Neuron (in vitro differentiated cells): ENCODE data around the gene MOB3B.
"Not testable (repeated sequence)": the region's sequence is repeated elsewhere in the genome, so short reads cannot be mapped to it uniquely, and the experiment has no call there.

Experiments used
- H2AFZ ChIP-seq: one replicate; pipeline ENCODE4 v1.6.1; 2013; ENCODE audit warnings: low read depth, mild to moderate bottlenecking, inconsistent platforms, low read length, moderate library complexity
- H3K27me3 ChIP-seq: one replicate; pipeline ENCODE4 v1.6.1; 2013; ENCODE audit warnings: low read length; ENCODE audit not compliant: insufficient read depth
- H3K36me3 ChIP-seq: one replicate; pipeline ENCODE4 v1.6.1; 2013; ENCODE audit warnings: low read length; ENCODE audit not compliant: insufficient read depth
- H3K4me1 ChIP-seq: one replicate; pipeline ENCODE4 v1.6.1; 2013; ENCODE audit warnings: low read length; ENCODE audit not compliant: insufficient read depth
- H3K4me3 ChIP-seq: 2 replicates; pipeline ENCODE4 v1.5.1; 2013; ENCODE audit warnings: mild to moderate bottlenecking, low read length, moderate library complexity
- H3K9me3 ChIP-seq: one replicate; pipeline ENCODE4 v1.6.1; 2013; ENCODE audit warnings: low read length

Gene MOB3B

DNA sequence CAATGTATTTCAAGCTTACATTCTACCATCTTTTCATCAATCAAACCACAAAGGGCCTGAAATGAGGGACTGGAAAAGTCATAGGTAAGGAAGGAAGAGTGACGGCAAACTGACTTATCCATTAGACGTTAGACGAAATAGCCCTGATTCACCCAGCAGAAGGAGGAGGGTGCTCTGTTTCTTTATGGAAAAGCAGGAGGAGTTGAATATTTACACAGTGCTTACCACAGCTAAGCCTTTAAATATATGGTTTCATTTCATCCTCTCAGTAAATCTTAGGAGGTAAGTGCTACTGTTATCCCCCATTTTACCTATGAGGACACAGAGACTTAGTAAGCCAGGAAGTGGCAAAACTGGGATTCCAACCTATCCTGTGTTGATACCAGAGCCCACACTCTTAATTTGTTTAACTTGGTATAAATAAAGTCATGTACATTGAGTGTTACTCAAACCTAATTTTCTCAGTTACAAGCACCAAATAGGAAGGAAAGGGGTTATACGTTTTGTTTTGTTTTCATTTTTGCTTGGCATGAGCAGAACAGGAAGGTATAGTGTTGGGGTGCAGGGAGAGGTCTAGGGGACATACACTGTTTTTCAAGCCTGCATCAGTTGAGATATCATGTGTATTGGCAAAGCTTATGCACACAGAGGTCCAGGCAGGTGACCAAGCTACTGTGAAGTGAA lies 103.6 kb downstream of the MOB3B start:
- no peak overlapping the region for H3K4me3 ChIP-seq
- no peaks in the 10 kb centered on the region for H3K9me3 ChIP-seq
- H3K36me3 ChIP-seq, result no peaks in the 10 kb centered on the region
- H2AFZ ChIP-seq, result no peak overlapping the region
- no peaks in the 10 kb centered on the region for H3K27me3 ChIP-seq
- peaks cover 24% of the 10 kb centered on the region for H3K4me1 ChIP-seq

- Histone ChIP-seq H3K9me3 (no peaks in the 10 kb centered on the region), H3K4me3 (no peak overlapping the region), H2AFZ (no peak overlapping the region), H3K36me3 (no peaks in the 10 kb centered on the region), H3K27me3 (no peaks in the 10 kb centered on the region), H3K4me1 (peaks cover 24% of the 10 kb centered on the region)
Measured at GRCh38 chr9:27423915-27424710, 105.5 kb downstream of the MOB3B start.

DNA sequence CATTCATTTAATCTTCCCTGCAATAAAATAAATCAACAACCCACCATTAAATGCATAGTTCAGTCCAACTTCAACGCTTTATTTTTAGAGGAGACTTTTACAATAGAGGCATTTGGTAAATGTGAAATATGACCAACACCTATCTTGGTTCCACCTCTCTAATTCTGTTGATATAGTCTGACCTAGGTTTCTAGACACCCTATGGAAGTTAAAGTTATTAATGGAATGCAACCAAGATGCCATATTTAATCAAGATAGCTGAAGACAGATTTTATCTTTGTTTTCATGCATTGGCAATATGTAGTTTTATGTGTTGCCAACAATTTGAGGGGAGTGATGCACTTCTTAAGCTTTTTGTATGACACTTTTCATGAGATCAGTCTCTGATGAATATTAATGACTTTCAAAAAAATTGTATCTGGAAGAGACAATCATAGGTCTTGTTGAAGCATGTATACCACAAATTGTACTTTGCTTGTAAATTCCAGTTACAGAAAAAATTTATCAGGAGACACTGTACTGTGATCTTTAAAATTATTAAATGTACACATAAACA lies 107.3 kb downstream of the MOB3B start:
- H3K27me3 ChIP-seq, result no peaks in the 10 kb centered on the region
- no peak overlapping the region for H2AFZ ChIP-seq
- no peaks in the 10 kb centered on the region for H3K9me3 ChIP-seq
- H3K36me3 ChIP-seq, result no peaks in the 10 kb centered on the region
- peaks cover 17% of the 10 kb centered on the region for H3K4me1 ChIP-seq
- H3K4me3 ChIP-seq, result no peak overlapping the region

DNA sequence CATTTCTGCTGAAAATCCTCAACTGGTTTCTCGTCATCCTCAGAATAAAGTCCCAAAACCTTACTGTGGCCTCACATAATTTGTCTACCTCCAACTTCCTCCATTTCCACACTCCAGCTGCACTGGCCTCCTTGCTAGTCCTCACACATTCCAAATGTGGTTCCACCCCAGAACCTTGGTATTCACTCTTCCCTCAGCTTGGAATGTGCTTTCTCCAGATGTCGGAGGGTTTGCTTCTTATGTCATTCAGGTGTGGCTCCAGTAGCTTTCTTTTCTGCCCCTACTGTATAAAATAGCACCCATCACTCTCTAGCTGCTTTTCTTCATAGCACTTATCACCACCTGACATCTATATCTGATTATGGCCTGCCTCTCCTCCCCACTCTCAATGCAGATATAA lies 108.0 kb downstream of the MOB3B start:
- H3K4me1 ChIP-seq, result peaks cover 10% of the 10 kb centered on the region

GRCh38 chr9:27419558-27419957 lies 110.1 kb downstream of the MOB3B start:
- not testable (repeated sequence) for H3K4me1 ChIP-seq, H3K9me3 ChIP-seq, H3K36me3 ChIP-seq, H2AFZ ChIP-seq, H3K4me3 ChIP-seq, H3K27me3 ChIP-seq

More for the DNA sequence above, 108.0 kb downstream of the MOB3B start:
- no peak overlapping the region for H2AFZ ChIP-seq
- H3K36me3 ChIP-seq, result no peaks in the 10 kb centered on the region
- no peaks in the 10 kb centered on the region for H3K27me3 ChIP-seq
- no peak overlapping the region for H3K4me3 ChIP-seq
- H3K9me3 ChIP-seq, result no peaks in the 10 kb centered on the region

DNA sequence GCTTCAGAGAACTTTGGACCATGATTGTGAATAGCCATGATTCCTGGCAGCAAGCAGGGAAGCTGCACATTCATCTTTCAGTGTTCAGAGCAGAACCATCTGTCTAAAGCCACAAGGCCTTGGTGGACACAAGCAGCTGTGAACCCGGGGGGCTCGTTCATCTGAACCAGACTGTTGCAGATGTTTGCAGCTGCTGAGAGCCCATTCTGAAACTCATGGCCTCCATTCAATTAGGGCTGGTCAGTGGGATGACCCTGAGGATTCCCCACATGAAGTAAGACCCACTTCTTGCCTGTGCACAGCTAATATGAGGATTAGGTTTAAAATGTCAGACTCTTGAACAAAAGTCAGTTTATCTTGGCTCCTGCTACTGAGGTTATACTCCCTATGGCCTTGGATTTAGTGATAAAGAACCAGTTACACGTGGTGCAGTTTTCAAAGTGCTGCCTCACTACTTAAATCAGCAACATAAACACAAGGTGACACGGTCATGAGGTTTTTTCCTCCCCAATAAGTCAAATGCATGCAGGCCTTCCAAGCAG lies 115.3 kb downstream of the MOB3B start:
- H2AFZ ChIP-seq, result no peak overlapping the region
- H3K36me3 ChIP-seq, result no peaks in the 10 kb centered on the region
- H3K9me3 ChIP-seq, result no peaks in the 10 kb centered on the region
- peaks cover 8% of the 10 kb centered on the region for H3K4me1 ChIP-seq
- no peaks in the 10 kb centered on the region for H3K27me3 ChIP-seq
- H3K4me3 ChIP-seq, result no peak overlapping the region

- Histone ChIP-seq H2AFZ (no peak overlapping the region), H3K9me3 (no peaks in the 10 kb centered on the region), H3K4me3 (no peak overlapping the region), H3K4me1 (peaks cover 8% of the 10 kb centered on the region), H3K27me3 (no peaks in the 10 kb centered on the region), H3K36me3 (no peaks in the 10 kb centered on the region)
Measured at GRCh38 chr9:27413511-27414219, 115.9 kb downstream of the MOB3B start.

DNA sequence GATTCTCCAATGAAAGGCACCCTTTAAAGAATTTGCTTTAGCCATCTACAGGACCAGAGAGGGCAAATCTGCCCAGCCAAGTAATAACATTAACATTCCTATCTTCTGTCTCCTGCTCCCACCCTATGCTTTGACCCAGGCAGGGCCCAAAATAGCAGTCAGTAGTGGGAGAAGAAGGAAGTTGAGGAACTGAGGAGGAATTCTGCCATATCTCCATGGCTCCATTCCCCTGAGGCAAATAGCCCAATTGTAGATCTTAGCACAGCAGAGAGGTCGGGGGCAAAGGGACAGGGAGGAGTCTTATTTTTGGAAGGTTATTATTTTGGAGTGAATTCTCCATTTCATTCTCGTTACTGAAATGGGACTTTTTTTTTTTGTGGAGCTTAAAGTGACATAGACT lies 116.7 kb downstream of the MOB3B start:
- H2AFZ ChIP-seq, result no peak overlapping the region
- no peaks in the 10 kb centered on the region for H3K36me3 ChIP-seq
- H3K27me3 ChIP-seq, result no peaks in the 10 kb centered on the region
- H3K4me1 ChIP-seq, result peaks cover 8% of the 10 kb centered on the region
- H3K4me3 ChIP-seq, result no peak overlapping the region
- no peaks in the 10 kb centered on the region for H3K9me3 ChIP-seq

DNA sequence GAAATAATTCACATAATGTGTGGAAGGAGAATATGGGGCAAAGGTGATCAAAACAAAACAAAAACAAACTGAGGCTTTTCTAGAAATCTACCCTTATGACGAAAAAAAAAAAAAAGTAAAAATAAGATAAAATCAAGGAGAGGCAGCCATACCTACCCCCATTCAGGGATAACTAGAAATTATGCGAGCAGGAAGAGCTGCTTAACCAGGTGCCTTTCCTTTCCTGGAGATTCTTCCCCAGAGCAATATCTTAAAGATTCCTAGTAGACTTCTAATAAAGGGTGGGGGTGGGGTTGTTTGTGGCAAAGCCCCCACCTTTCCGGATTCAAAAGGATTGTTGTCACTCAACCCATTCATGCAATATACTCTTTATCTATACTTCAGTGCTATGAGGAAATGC lies 117.5 kb downstream of the MOB3B start:
- no peaks in the 10 kb centered on the region for H3K36me3 ChIP-seq
- no peaks in the 10 kb centered on the region for H3K27me3 ChIP-seq
- H3K9me3 ChIP-seq, result no peaks in the 10 kb centered on the region
- peaks cover 8% of the 10 kb centered on the region for H3K4me1 ChIP-seq
- no peak overlapping the region for H2AFZ ChIP-seq
- H3K4me3 ChIP-seq, result no peak overlapping the region

GRCh38 chr9:27408482-27408881 lies 121.1 kb downstream of the MOB3B start:
- H3K9me3 ChIP-seq, result no peaks in the 10 kb centered on the region
- H3K27me3 ChIP-seq, result no peaks in the 10 kb centered on the region
- no peak overlapping the region for H2AFZ ChIP-seq
- H3K4me3 ChIP-seq, result no peak overlapping the region
- no peaks in the 10 kb centered on the region for H3K36me3 ChIP-seq
- H3K4me1 ChIP-seq, result peaks cover 8% of the 10 kb centered on the region

DNA sequence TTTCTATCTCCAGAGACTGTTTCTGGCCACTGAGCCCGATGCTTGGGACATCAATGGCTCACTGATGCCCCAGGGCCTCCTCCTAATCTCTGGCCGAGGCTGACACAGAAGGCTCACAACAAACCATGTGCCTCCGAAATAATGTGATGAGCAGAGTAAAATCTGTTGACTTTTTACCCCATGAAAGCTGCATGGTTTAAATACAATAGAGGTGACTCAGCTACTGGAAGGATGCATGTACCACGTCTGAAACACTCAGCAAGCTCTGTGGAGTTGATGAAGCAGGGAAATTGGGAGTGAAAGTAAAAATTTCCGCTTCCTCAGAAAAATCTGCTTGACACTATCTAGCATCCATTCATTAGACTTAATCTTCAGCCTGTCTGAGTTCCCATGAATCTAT lies 121.6 kb downstream of the MOB3B start:
- Histone ChIP-seq H3K4me1 (peaks cover 8% of the 10 kb centered on the region), H2AFZ (no peak overlapping the region), H3K4me3 (no peak overlapping the region), H3K36me3 (no peaks in the 10 kb centered on the region), H3K27me3 (no peaks in the 10 kb centered on the region), H3K9me3 (no peaks in the 10 kb centered on the region)

- no peaks in the 10 kb centered on the region for H3K36me3 ChIP-seq
- peaks cover 8% of the 10 kb centered on the region for H3K4me1 ChIP-seq
- no peaks in the 10 kb centered on the region for H3K27me3 ChIP-seq
- no peak overlapping the region for H3K4me3 ChIP-seq
- H2AFZ ChIP-seq, result no peak overlapping the region
- H3K9me3 ChIP-seq, result no peaks in the 10 kb centered on the region
Measured at GRCh38 chr9:27407491-27407890, 122.1 kb downstream of the MOB3B start.

DNA sequence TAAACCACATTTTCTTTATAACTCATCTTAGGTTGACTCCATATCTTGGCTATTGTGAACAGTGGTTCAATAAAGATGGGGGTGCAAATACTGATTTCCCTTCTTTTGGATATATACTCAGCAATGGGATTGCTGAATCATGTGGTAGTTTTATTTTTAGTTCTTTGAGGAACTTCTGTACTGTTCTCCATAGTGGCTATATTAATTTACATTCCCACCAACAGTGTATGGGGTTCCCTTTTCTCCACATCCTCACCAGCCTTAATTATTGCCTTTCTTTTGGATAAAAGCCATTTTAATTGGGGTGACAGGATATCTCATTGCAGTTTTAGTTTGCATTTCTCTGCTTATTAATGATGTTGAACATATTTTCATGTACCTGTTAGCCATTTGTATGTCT lies 125.0 kb downstream of the MOB3B start:
- no peaks in the 10 kb centered on the region for H3K27me3 ChIP-seq
- no peaks in the 10 kb centered on the region for H3K36me3 ChIP-seq
- no peak overlapping the region for H2AFZ ChIP-seq
- no peaks in the 10 kb centered on the region for H3K4me1 ChIP-seq
- H3K4me3 ChIP-seq, result no peak overlapping the region
- H3K9me3 ChIP-seq, result no peaks in the 10 kb centered on the region
